GM12878 (cell line): ENCODE results near the gene GNB2. TPM values are rescaled to one million over a fixed set of nuclear protein-coding genes. Genes with fewer than 3 reads are reported as not detected.

Experiments used
- ATAC-seq: fragments of 200-7000 bp; cut with Tn5 transposase; 3 replicates; pipeline ENCODE4 v1.9.1; 2020; ENCODE audit warnings: mild to moderate bottlenecking, moderate library complexity
- BruUV-seq: library from RNA; stranded (reverse); fragments of 400-500 nt; replicated peaks from 2 replicates; lab custom pipeline; 2021; lab: Mats Ljungman, UMichigan
- CTCF ChIA-PET: fragments of 300-600 bp; sonication (Branson Sonifier 250); formaldehyde crosslinking; extraction: SDS; loops from one replicate; lab custom pipeline; 2021; ENCODE audit warnings: inconsistent platforms; lab: Yijun Ruan, JAX
- POLR2A ChIA-PET: fragments of 350-600 bp; formaldehyde crosslinking; extraction: SDS; loops from one replicate; lab custom pipeline; 2021; ENCODE audit warnings: inconsistent platforms; lab: Charles Lee
- RAD21 ChIA-PET: fragments of 300-600 bp; sonication (Branson Sonifier 250); formaldehyde crosslinking; loops from one replicate; lab custom pipeline; 2023; ENCODE audit warnings: antibody characterized with exemption; ENCODE audit not compliant: unreplicated experiment; lab: Charles Lee
- SMC1A ChIA-PET: fragments of 300-600 bp; sonication (Branson Sonifier 250); formaldehyde crosslinking; loops from one replicate; lab custom pipeline; 2023; ENCODE audit not compliant: unreplicated experiment, uncharacterized antibody; lab: Charles Lee
- DNase-seq: peaks from one replicate; pipeline ENCODE4 v3.0.0-alpha.2; 2011; ENCODE audit warnings: low read depth, low spot score
- FAIRE-seq: peaks from 3 replicates; lab custom pipeline; 2011; peaks lifted over from hg19 to GRCh38; lab: Jason Lieb, UNC
- H2AFZ ChIP-seq: 2 replicates; pipeline ENCODE4 v1.6.0; 2011; ENCODE audit warnings: low read depth, low read length, control low read depth; ENCODE audit not compliant: control insufficient read depth
- H3K27ac ChIP-seq: 2 replicates; pipeline ENCODE4 v1.5.1; 2011; ENCODE audit warnings: control low read depth; ENCODE audit not compliant: control insufficient read depth, insufficient read depth
- H3K27me3 ChIP-seq, 2 experiments: replicated peaks in 1 of 2; 2 replicates each; pipeline versions ENCODE4 v1.6.0 to v1.6.1; 2011; ENCODE audit warnings: low read length in 1 of 2; ENCODE audit not compliant: control insufficient read depth in 2 of 2, insufficient read depth in 2 of 2
- H3K36me3 ChIP-seq, 2 experiments: 2 replicates each; pipeline ENCODE4 v1.5.1; 2011; ENCODE audit warnings: low read length in 1 of 2; ENCODE audit not compliant: control insufficient read depth in 2 of 2, insufficient read depth in 2 of 2
- H3K4me1 ChIP-seq: 2 replicates; pipeline ENCODE4 v1.6.1; 2011; ENCODE audit warnings: mild to moderate bottlenecking, low read length, moderate library complexity, mixed read lengths; ENCODE audit not compliant: control insufficient read depth, insufficient read depth
- H3K4me2 ChIP-seq: 2 replicates; pipeline ENCODE4 v1.6.0; 2011; ENCODE audit warnings: control low read depth; ENCODE audit not compliant: control insufficient read depth, insufficient read depth
- H3K4me3 ChIP-seq: fragments of 200-600 bp; sonication (generic); 2 replicates; pipeline ENCODE4 v1.5.1; 2016
- H3K79me2 ChIP-seq: 2 replicates; pipeline ENCODE4 v1.6.0; 2011; ENCODE audit warnings: low read length; ENCODE audit not compliant: control insufficient read depth, insufficient read depth
- H3K9ac ChIP-seq: 2 replicates; pipeline ENCODE4 v1.8.0; 2011; ENCODE audit warnings: low read length, control low read depth, mixed read lengths; ENCODE audit not compliant: control insufficient read depth, insufficient read depth
- H3K9me3 ChIP-seq: replicated peaks from 3 replicates; pipeline ENCODE4 v1.5.1; 2011; ENCODE audit warnings: mild to moderate bottlenecking, low read length; ENCODE audit not compliant: control insufficient read depth, insufficient read depth
- H4K20me1 ChIP-seq: 2 replicates; pipeline ENCODE4 v1.6.0; 2011; ENCODE audit not compliant: control insufficient read depth, insufficient read depth
- LARP7 ChIP-seq: fragments of 450-650 bp; IDR thresholded peaks from 2 replicates; pipeline ENCODE4 v1.6.1; 2017; ENCODE audit warnings: mild to moderate bottlenecking
- POLR2AphosphoS2 ChIP-seq: IDR thresholded peaks from 2 replicates; pipeline ENCODE4 v1.6.1; 2011; ENCODE audit warnings: low read depth, mild to moderate bottlenecking, low read length, improper control_type of control experiment, moderate library complexity
- WGBS: methylation state at CpG from one replicate; pipeline ENCODE4 v1.1.6; 2016; ENCODE audit warnings: low lambda C conversion rate; ENCODE audit not compliant: insufficient replicate concordance, insufficient coverage; ENCODE audit errors: missing lambda C conversion rate; 5-methylcytosine and 5-hydroxymethylcytosine counted together
- in situ Hi-C: fragments of 300-500 bp; cut with MboI; formaldehyde crosslinking; loops from 9 replicates; pipeline ENCODE4 v1.14.3; 2018; ENCODE audit warnings: mixed read lengths
- intact Hi-C: fragments of 100-400 bp; cut with micrococcal nuclease; formaldehyde crosslinking; loops from one replicate; pipeline ENCODE4 v1.14.2; 2022; ENCODE audit not compliant: unreplicated experiment
- polyA plus RNA-seq, 11 experiments: library from polyadenylated mRNA; depleted of rRNA in 4 of 11; unstranded in 6 of 11; stranded (reverse) in 5 of 11; fragments of >200 nt; fragmentation: Nextera tagmentation in 4 of 11; fragmentation: Illumina TruSeq in 1 of 11; extraction: Ambion mirVana in 4 of 11; extraction: Trizol in 1 of 11; gene quantifications; 1 replicate in 1 of 11; 2 replicates in 10 of 11; pipeline versions ENCODE4 v1.2.1 to v1.2.3, GENCODE V29; 2011 to 2016; ENCODE audit warnings: inconsistent platforms in 2 of 11, missing spikeins in 2 of 11, low read depth in 1 of 11
- total RNA-seq, 4 experiments: library from RNA; depleted of rRNA in 3 of 4; stranded (reverse); fragments of >200 nt in 3 of 4; fragmentation: Illumina TruSeq in 1 of 4; extraction: Trizol in 1 of 4; gene quantifications; 2 replicates each; pipeline versions ENCODE4 v1.2.1 to v1.2.3, GENCODE V29; 2013 to 2021
- TF ChIP-seq, protein P1 (sequence below): fragments of 450-650 bp; IDR thresholded peaks from 2 replicates; pipeline ENCODE4 v1.6.1; 2018; ENCODE audit warnings: mild to moderate bottlenecking, low read depth, moderate library complexity; ENCODE audit not compliant: partially characterized antibody

GNB2 gene
- total and polyA plus RNA-seq, 10 of the 15 experiments (the other 5 are each of a cell fraction or from before 2014, with no cell fraction given): 0.35 to 175 (median 59.7) TPM

DNA sequence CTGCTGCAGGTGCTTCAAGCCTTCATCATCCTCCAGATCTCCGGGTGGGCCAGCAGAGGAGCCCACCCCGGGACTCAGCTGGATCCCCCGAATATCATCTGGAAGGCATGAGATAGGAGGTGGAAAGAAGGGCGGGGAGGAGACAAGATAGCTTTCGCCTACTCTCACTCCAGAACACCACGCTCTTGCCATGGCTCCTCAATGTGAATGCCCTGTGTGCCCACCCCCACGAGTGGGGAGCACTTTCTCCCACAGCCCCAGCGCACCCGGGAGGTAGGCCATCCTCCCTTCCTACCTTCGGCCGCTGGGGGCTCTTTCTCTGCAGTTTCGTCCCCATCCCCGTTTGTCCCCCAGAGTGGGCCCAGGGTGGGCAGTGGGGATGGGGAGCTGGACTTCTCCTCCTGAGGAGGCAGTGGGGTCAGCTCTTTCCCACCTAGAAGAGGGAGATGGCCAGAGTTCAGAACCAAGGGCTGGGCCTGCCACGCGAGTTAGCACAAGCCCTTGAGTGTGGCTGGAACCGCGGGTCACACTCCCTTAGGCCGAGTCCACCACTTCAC lies 11.6 kb downstream of the GNB2 start:
- no peak for DNase-seq
- FAIRE-seq: no peak

More for the DNA sequence above, 11.6 kb downstream of the GNB2 start:
- intact Hi-C loops: no loop called here
- H2AFZ ChIP-seq: no peak overlapping the region
- peaks cover 0 to 46% of the 10 kb centered on the region in 2 experiments; a peak in 3 of 4 replicates for H3K36me3 ChIP-seq
- BruUV-seq: no TSS peak
- H3K27ac ChIP-seq: no peak overlapping the region
- RAD21 ChIA-PET: no interaction called here
- CTCF ChIA-PET: interaction anchor here (1.2 kb wide), 1 partner anchor 21 kb away, joined by 4 read pairs; the partner anchor contains the start of gene POP7
- no peaks in the 10 kb centered on the region for H4K20me1 ChIP-seq
- no peak overlapping the region for H3K4me2 ChIP-seq
- no peak overlapping the region for H3K9ac ChIP-seq
- peaks cover 18% of the 10 kb centered on the region for H3K79me2 ChIP-seq
- POLR2A ChIA-PET: no interaction called here
- TF ChIP-seq, protein P1, sequence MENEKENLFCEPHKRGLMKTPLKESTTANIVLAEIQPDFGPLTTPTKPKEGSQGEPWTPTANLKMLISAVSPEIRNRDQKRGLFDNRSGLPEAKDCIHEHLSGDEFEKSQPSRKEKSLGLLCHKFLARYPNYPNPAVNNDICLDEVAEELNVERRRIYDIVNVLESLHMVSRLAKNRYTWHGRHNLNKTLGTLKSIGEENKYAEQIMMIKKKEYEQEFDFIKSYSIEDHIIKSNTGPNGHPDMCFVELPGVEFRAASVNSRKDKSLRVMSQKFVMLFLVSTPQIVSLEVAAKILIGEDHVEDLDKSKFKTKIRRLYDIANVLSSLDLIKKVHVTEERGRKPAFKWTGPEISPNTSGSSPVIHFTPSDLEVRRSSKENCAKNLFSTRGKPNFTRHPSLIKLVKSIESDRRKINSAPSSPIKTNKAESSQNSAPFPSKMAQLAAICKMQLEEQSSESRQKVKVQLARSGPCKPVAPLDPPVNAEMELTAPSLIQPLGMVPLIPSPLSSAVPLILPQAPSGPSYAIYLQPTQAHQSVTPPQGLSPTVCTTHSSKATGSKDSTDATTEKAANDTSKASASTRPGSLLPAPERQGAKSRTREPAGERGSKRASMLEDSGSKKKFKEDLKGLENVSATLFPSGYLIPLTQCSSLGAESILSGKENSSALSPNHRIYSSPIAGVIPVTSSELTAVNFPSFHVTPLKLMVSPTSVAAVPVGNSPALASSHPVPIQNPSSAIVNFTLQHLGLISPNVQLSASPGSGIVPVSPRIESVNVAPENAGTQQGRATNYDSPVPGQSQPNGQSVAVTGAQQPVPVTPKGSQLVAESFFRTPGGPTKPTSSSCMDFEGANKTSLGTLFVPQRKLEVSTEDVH: no peak
- TF ChIP-seq POLR2AphosphoS2 (0 out of 2 replicates have a peak, but pooled peaks have one; percentile 29), LARP7 (no peak)
- H3K4me1 ChIP-seq: peaks cover 9% of the 10 kb centered on the region
- H3K27me3 ChIP-seq: no peaks in the 10 kb centered on the region
- in situ Hi-C loops: loop anchor here (25.0 kb wide), 1 partner anchor 223 kb away; the partner anchor contains the start of gene SPACDR
- WGBS: 92% methylated on average over 18 of the region's 18 CpGs
- H3K4me3 ChIP-seq: no peak overlapping the region
- ATAC-seq: no peak
- SMC1A ChIA-PET: no interaction called here
- H3K9me3 ChIP-seq: no peaks in the 10 kb centered on the region
